ENCODE data around the gene CLCF1. TPM values are rescaled to one million over a fixed set of nuclear protein-coding genes. Genes with fewer than 3 reads are reported as not detected.

CLCF1 gene
- total RNA-seq, 2 experiments from 2014 or later: 0.09 to 0.27 TPM

GRCh38 chr11:67355023-67355793, 18.2 kb downstream of the CLCF1 start:
- CTCF ChIA-PET: interaction anchor here (0.6 to 12.6 kb wide), 10 partner anchors 9 to 1170 kb away, joined by 3 to 445 read pairs (median 6); partner anchors contain the start of genes CLCF1 and RAD9A
- peak overlapping the region; percentile 95 for H3K4me3 Mint-ChIP-seq
- H3K27me3 Mint-ChIP-seq: no peaks in the 10 kb centered on the region
- H3K36me3 Mint-ChIP-seq (ENCODE audit: low read depth): no peaks in the 10 kb centered on the region
- intact Hi-C loops (cut with DNase I, micrococcal nuclease): loop anchor here in 1 of 2 experiments (10.0 kb wide), 1 partner anchor 370 kb away; no protein-coding TSS in a partner anchor
- ATAC-seq (no peak), DNase-seq (no peak)
- H3K9me3 Mint-ChIP-seq (ENCODE audit: low read depth): no peaks in the 10 kb centered on the region
- peak overlapping the region; percentile 95 for H3K27ac Mint-ChIP-seq
- POLR2A ChIA-PET: interaction anchor here (0.5 kb wide), 1 partner anchor 88 kb away, joined by 3 read pairs; no protein-coding TSS in a partner anchor
- H3K4me1 Mint-ChIP-seq: peaks cover 37% of the 10 kb centered on the region

- peak overlapping the region; percentile 95 for H3K27ac Mint-ChIP-seq
- no peaks in the 10 kb centered on the region for H3K36me3 Mint-ChIP-seq (ENCODE audit: low read depth)
- H3K9me3 Mint-ChIP-seq (ENCODE audit: low read depth): no peaks in the 10 kb centered on the region
- ChIA-PET POLR2A (interaction anchor here (0.5 kb wide), 1 partner anchor 87 kb away, joined by 3 read pairs; no protein-coding TSS in a partner anchor), CTCF (interaction anchor here (0.6 to 12.6 kb wide), 10 partner anchors 8 to 1171 kb away, joined by 3 to 445 read pairs (median 8); partner anchors contain the start of genes CLCF1, PITPNM1 and RAD9A)
- DNase-seq: peak; percentile 58
- intact Hi-C loops (cut with DNase I, micrococcal nuclease): loop anchor here in 1 of 2 experiments (5.0 to 10.0 kb wide), 3 partner anchors 228 to 453 kb away; partner anchors contain the start of gene GSTP1
- peaks cover 41% of the 10 kb centered on the region for H3K4me1 Mint-ChIP-seq
- ATAC-seq: no peak
- no peaks in the 10 kb centered on the region for H3K27me3 Mint-ChIP-seq
- H3K4me3 Mint-ChIP-seq: peak overlapping the region; percentile 95
Observed at GRCh38 chr11:67354075-67355022, 19.0 kb downstream of the CLCF1 start.

GRCh38 chr11:67353317-67354074, 19.9 kb downstream of the CLCF1 start, which contains the start of gene POLD4:
POLD4 (minus strand) TSS chr11:67353546; CDS start chr11:67353399, 147 bp downstream.
- H3K27ac Mint-ChIP-seq: peak within 1 kb of the TSS; percentile 99
- no peaks in the 10 kb centered on the region for H3K9me3 Mint-ChIP-seq (ENCODE audit: low read depth)
- peaks cover 49% of the 10 kb centered on the region for H3K4me1 Mint-ChIP-seq
- peak; percentile 91 for ATAC-seq
- ChIA-PET CTCF (interaction anchor here (0.6 to 12.6 kb wide), 17 partner anchors 8 to 676 kb away, joined by 3 to 445 read pairs (median 5); partner anchors contain the start of genes CLCF1, PITPNM1, PPP1CA and RAD9A), POLR2A (interaction anchor here (0.7 to 0.9 kb wide), 2 partner anchors 38 to 114 kb away, joined by 3 read pairs; partner anchors contain the start of gene RAD9A)
- no peaks in the 10 kb centered on the region for H3K27me3 Mint-ChIP-seq
- intact Hi-C loops (cut with DNase I, micrococcal nuclease): loop anchor here (1.0 to 10.0 kb wide), 18 partner anchors 37 to 454 kb away; partner anchors contain the start of genes NUDT8 (in 2 of the 2), AIP (in 1 of the 2), ANKRD13D (in 1 of the 2) and GSTP1 (in 1 of the 2)
- H3K4me3 Mint-ChIP-seq: peak within 1 kb of the TSS; percentile 95
- no peaks in the 10 kb centered on the region for H3K36me3 Mint-ChIP-seq (ENCODE audit: low read depth)
- peak; percentile 98 for DNase-seq

GRCh38 chr11:67352546-67353316, 20.7 kb downstream of the CLCF1 start:
- no peaks in the 10 kb centered on the region for H3K36me3 Mint-ChIP-seq (ENCODE audit: low read depth)
- H3K27me3 Mint-ChIP-seq: no peaks in the 10 kb centered on the region
- ATAC-seq (peak; percentile 34), DNase-seq (no peak)
- peak overlapping the region; percentile 99 for H3K27ac Mint-ChIP-seq
- H3K4me3 Mint-ChIP-seq: peak overlapping the region; percentile 95
- POLR2A ChIA-PET: interaction anchor here (0.7 to 0.9 kb wide), 2 partner anchors 39 to 113 kb away, joined by 3 read pairs; partner anchors contain the start of gene RAD9A
- H3K9me3 Mint-ChIP-seq (ENCODE audit: low read depth): no peaks in the 10 kb centered on the region
- peaks cover 54% of the 10 kb centered on the region for H3K4me1 Mint-ChIP-seq
- intact Hi-C loops (cut with DNase I, micrococcal nuclease): loop anchor here (1.0 to 10.0 kb wide), 18 partner anchors 36 to 455 kb away; partner anchors contain the start of genes NUDT8 (in 2 of the 2), AIP (in 1 of the 2), ANKRD13D (in 1 of the 2) and GSTP1 (in 1 of the 2)
- CTCF ChIA-PET: interaction anchor here (0.6 to 12.6 kb wide), 15 partner anchors 11 to 675 kb away, joined by 3 to 445 read pairs (median 5); partner anchors contain the start of genes CLCF1, PPP1CA, RAD9A and RBM4B

GRCh38 chr11:67351275-67352005, 22.0 kb downstream of the CLCF1 start:
- DNase-seq (peak; percentile 79), ATAC-seq (peak; percentile 13)
- CTCF ChIA-PET: interaction anchor here (0.5 to 12.6 kb wide), 32 partner anchors 9 to 278 kb away, joined by 3 to 445 read pairs (median 4); partner anchors contain the start of genes CDK2AP2, CLCF1, NUDT8 and PPP1CA
- Mint-ChIP-seq H3K9me3 (ENCODE audit: low read depth) (no peaks in the 10 kb centered on the region), H3K4me1 (peaks cover 57% of the 10 kb centered on the region), H3K27me3 (no peaks in the 10 kb centered on the region), H3K36me3 (ENCODE audit: low read depth) (no peaks in the 10 kb centered on the region), H3K4me3 (peak overlapping the region; percentile 95), H3K27ac (peak overlapping the region; percentile 71)
- POLR2A ChIA-PET: interaction anchor here (0.7 to 1.2 kb wide), 2 partner anchors 31 to 112 kb away, joined by 3 read pairs; no protein-coding TSS in a partner anchor
- intact Hi-C loops (cut with DNase I, micrococcal nuclease): loop anchor here (1.0 to 10.0 kb wide), 5 partner anchors 31 to 456 kb away; partner anchors contain the start of gene GSTP1 (in 1 of the 2)

- intact Hi-C loops (cut with DNase I, micrococcal nuclease): loop anchor here in 1 of 2 experiments (5.0 to 10.0 kb wide), 3 partner anchors 232 to 457 kb away; partner anchors contain the start of gene GSTP1
- ATAC-seq (no peak), DNase-seq (no peak)
- Mint-ChIP-seq H3K4me3 (no peak overlapping the region), H3K36me3 (ENCODE audit: low read depth) (no peaks in the 10 kb centered on the region), H3K9me3 (ENCODE audit: low read depth) (no peaks in the 10 kb centered on the region), H3K27me3 (no peaks in the 10 kb centered on the region), H3K27ac (peak overlapping the region; percentile 26), H3K4me1 (peaks cover 70% of the 10 kb centered on the region)
- ChIA-PET CTCF (interaction anchor here (1.0 to 12.6 kb wide), 5 partner anchors 14 to 119 kb away, joined by 3 to 445 read pairs (median 39); partner anchors contain the start of genes CLCF1, RAD9A and TMEM134), POLR2A (no interaction called here)
Observed at GRCh38 chr11:67349928-67350465, 23.4 kb downstream of the CLCF1 start.

GRCh38 chr11:67349457-67349856, 23.9 kb downstream of the CLCF1 start:
- peak overlapping the region; percentile 26 for H3K27ac Mint-ChIP-seq
- ATAC-seq (no peak), DNase-seq (no peak)
- H3K36me3 Mint-ChIP-seq (ENCODE audit: low read depth): no peaks in the 10 kb centered on the region
- ChIA-PET POLR2A (no interaction called here), CTCF (interaction anchor here (0.7 to 12.6 kb wide), 5 partner anchors 14 to 247 kb away, joined by 3 to 445 read pairs (median 4); partner anchors contain the start of genes CLCF1, RAD9A and TMEM134)
- peaks cover 70% of the 10 kb centered on the region for H3K4me1 Mint-ChIP-seq
- H3K4me3 Mint-ChIP-seq: no peak overlapping the region
- H3K9me3 Mint-ChIP-seq (ENCODE audit: low read depth): no peaks in the 10 kb centered on the region
- no peaks in the 10 kb centered on the region for H3K27me3 Mint-ChIP-seq
- intact Hi-C loops (cut with DNase I, micrococcal nuclease): no loop called here

GRCh38 chr11:67349036-67349435, 24.4 kb downstream of the CLCF1 start:
- Mint-ChIP-seq H3K4me1 (peaks cover 70% of the 10 kb centered on the region), H3K4me3 (no peak overlapping the region), H3K9me3 (ENCODE audit: low read depth) (no peaks in the 10 kb centered on the region), H3K27ac (no peak overlapping the region), H3K27me3 (no peaks in the 10 kb centered on the region), H3K36me3 (ENCODE audit: low read depth) (no peaks in the 10 kb centered on the region)
- ChIA-PET CTCF (interaction anchor here (0.7 to 12.6 kb wide), 5 partner anchors 15 to 246 kb away, joined by 3 to 445 read pairs (median 4); partner anchors contain the start of genes CLCF1, RAD9A and TMEM134), POLR2A (no interaction called here)
- no peak for DNase-seq
- no peak for ATAC-seq
- intact Hi-C loops (cut with DNase I, micrococcal nuclease): no loop called here

Measured in activated CD4-positive, alpha-beta T cell treated with anti-CD3 and anti-CD28 coated beads for 36 hours (primary cell).